ENCODE data around the gene ITIH3. TPM values are rescaled to one million over a fixed set of nuclear protein-coding genes. Genes with fewer than 3 reads are reported as not detected.
A peak's percentile ranks its signal among the peaks of the same experiment; 100 is the strongest.

The ITIH3 gene
- total RNA-seq, 1 experiment from 2014 or later, result not detected

- H3K27ac ChIP-seq (ENCODE audit: insufficient read length, low read depth, low read length), result no peak overlapping the region
- no peak overlapping the region for H2BK12ac ChIP-seq (ENCODE audit: insufficient read length, low read depth, low read length)
- no peak overlapping the region for H2BK15ac ChIP-seq (ENCODE audit: low read depth, low read length)
- no peak overlapping the region for H4K91ac ChIP-seq (ENCODE audit: insufficient read length, low read depth, low read length)
- H2BK20ac ChIP-seq (ENCODE audit: low read depth, low read length, poor library complexity, severe bottlenecking), result no peak overlapping the region
- no peak overlapping the region for H4K5ac ChIP-seq (ENCODE audit: insufficient read length, low read depth, low read length)
- no peak overlapping the region for H2AFZ ChIP-seq (ENCODE audit: low read length)
- peaks cover 3% of the 10 kb centered on the region for H3K4me1 ChIP-seq (ENCODE audit: insufficient read depth, low read length)
- no CpG with 5 or more reads among the region's 12 CpGs for WGBS (ENCODE audit: extremely low coverage, insufficient read length, low lambda C conversion rate)
- no peak overlapping the region for H2BK120ac ChIP-seq (ENCODE audit: low read depth, low read length, poor library complexity, severe bottlenecking)
- no peak overlapping the region for H3K56ac ChIP-seq (ENCODE audit: insufficient read length, low read depth, low read length)
- H3K9me3 Mint-ChIP-seq, result no peaks in the 10 kb centered on the region
- H3K18ac ChIP-seq (ENCODE audit: insufficient read length, low read depth, low read length), result no peak overlapping the region
- TF ChIP-seq, protein P1, sequence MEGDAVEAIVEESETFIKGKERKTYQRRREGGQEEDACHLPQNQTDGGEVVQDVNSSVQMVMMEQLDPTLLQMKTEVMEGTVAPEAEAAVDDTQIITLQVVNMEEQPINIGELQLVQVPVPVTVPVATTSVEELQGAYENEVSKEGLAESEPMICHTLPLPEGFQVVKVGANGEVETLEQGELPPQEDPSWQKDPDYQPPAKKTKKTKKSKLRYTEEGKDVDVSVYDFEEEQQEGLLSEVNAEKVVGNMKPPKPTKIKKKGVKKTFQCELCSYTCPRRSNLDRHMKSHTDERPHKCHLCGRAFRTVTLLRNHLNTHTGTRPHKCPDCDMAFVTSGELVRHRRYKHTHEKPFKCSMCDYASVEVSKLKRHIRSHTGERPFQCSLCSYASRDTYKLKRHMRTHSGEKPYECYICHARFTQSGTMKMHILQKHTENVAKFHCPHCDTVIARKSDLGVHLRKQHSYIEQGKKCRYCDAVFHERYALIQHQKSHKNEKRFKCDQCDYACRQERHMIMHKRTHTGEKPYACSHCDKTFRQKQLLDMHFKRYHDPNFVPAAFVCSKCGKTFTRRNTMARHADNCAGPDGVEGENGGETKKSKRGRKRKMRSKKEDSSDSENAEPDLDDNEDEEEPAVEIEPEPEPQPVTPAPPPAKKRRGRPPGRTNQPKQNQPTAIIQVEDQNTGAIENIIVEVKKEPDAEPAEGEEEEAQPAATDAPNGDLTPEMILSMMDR (conservative IDR thresholded peaks at IDR 0.05), result no peak
- H3K9me3 ChIP-seq (ENCODE audit: control insufficient read depth, low read depth, low read length), result no peaks in the 10 kb centered on the region
- H3K4ac ChIP-seq (ENCODE audit: low read depth, low read length), result no peak overlapping the region
- peak; percentile 27 for DNase-seq
- no peak overlapping the region for H3K9ac ChIP-seq (ENCODE audit: extremely low read depth, insufficient read length, low read length)
- H3K4me2 ChIP-seq (ENCODE audit: insufficient read depth, insufficient read length, low read length), result no peak overlapping the region
- H3K23ac ChIP-seq (ENCODE audit: insufficient read length, low read depth, low read length), result no peak overlapping the region
- H3K27me3 Mint-ChIP-seq (ENCODE audit: low read depth), result peaks cover 4% of the 10 kb centered on the region
- H3K79me2 ChIP-seq (ENCODE audit: insufficient read depth, low read length), result no peaks in the 10 kb centered on the region
- H4K8ac ChIP-seq (replicated peaks; ENCODE audit: insufficient read length, low read depth, low read length), result no peak overlapping the region
- no peak overlapping the region for H2BK5ac ChIP-seq (ENCODE audit: insufficient read length, low read length)
- no peaks in the 10 kb centered on the region for H4K20me1 ChIP-seq (ENCODE audit: control insufficient read depth, insufficient read depth, insufficient read length)
- peaks cover 12 to 13% of the 10 kb centered on the region in 2 experiments for H3K4me1 Mint-ChIP-seq
- H3K27ac Mint-ChIP-seq, result no peak overlapping the region; a peak in 2 of 7 replicates
- H3K4me3 Mint-ChIP-seq, result no peak overlapping the region
- H3K23me2 ChIP-seq (ENCODE audit: insufficient read length, low read depth, low read length, poor library complexity, severe bottlenecking), result no peaks in the 10 kb centered on the region
- no peaks in the 10 kb centered on the region for H3K79me1 ChIP-seq (ENCODE audit: insufficient read depth, low read depth, low read length, poor library complexity, severe bottlenecking)
- H3K14ac ChIP-seq (ENCODE audit: insufficient read depth, low read length), result no peak overlapping the region
- H3T11ph ChIP-seq (ENCODE audit: low read length), result no peak overlapping the region
- no peak overlapping the region for H2AK5ac ChIP-seq (ENCODE audit: insufficient read length, low read length)
- H3K27me3 ChIP-seq (ENCODE audit: insufficient read depth, low read length), result no peaks in the 10 kb centered on the region
- H3K36me3 Mint-ChIP-seq (ENCODE audit: insufficient read depth in 1 of 3, low read depth in 3 of 3), result no peaks in the 10 kb centered on the region; a peak in 1 of 7 replicates
These were observed 12.0 kb upstream of the ITIH3 start for GRCh38 chr3:52782412-52783210.

Data from H9 (cell line).